HG02981 (cell line): ENCODE measurements around the gene SERINC4.

ENCODE experiments used
- ATAC-seq: cut with Tn5 transposase; IDR thresholded peaks from one replicate; pipeline ENCODE4 v1.9.1; 2021; ENCODE audit warnings: mild to moderate bottlenecking, moderate library complexity; ENCODE audit not compliant: unreplicated experiment

The SERINC4 gene

GRCh38 chr15:43799209-43799944 is 643 bp downstream of the SERINC4 start:
- no peak for ATAC-seq

- no peak for ATAC-seq
Measured at GRCh38 chr15:43796566-43796965, 3.5 kb downstream of the SERINC4 start.

- no peak for ATAC-seq
Measured at GRCh38 chr15:43795997-43796396, 4.0 kb downstream of the SERINC4 start.

- no peak for ATAC-seq
Measured at GRCh38 chr15:43795197-43795596, 4.8 kb downstream of the SERINC4 start.

GRCh38 chr15:43794269-43795037 is 5.6 kb downstream of the SERINC4 start:
- no peak for ATAC-seq

- no peak for ATAC-seq
Measured at GRCh38 chr15:43793647-43794046, 6.4 kb downstream of the SERINC4 start.

DNA sequence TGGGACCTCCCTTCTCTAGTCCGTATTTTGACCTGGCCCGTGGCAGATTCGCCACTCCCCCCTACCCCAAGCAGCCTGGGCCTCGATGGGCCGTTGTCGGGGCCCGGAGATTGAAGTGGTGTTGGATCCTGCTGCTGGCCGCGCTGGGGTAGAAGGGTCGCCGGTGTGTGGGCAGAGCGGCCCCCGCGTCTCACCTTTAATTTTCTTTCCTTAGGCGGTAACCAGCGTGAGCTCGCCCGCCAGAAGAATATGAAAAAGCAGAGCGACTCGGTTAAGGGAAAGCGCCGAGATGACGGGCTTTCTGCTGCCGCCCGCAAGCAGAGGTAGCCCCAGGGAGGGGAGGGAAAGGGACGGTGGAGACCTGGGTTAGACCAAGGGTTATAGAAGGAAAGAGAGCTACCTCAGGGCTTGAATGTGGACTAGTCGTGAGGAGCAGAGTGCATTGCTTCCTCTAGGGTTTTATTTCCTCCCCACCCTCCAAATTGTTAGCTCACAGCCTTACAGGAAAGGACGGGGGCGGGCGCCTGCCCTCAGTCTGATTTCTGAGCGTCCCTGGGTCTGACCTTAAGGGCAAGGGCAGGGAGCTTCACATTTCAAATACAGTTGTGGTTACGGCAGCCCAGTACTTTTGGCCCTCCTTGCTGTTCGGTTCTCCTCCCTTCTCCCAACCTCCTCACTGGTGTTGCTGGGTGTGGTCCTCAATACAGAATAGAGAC is 7.1 kb downstream of the SERINC4 start:
- no peak for ATAC-seq

DNA sequence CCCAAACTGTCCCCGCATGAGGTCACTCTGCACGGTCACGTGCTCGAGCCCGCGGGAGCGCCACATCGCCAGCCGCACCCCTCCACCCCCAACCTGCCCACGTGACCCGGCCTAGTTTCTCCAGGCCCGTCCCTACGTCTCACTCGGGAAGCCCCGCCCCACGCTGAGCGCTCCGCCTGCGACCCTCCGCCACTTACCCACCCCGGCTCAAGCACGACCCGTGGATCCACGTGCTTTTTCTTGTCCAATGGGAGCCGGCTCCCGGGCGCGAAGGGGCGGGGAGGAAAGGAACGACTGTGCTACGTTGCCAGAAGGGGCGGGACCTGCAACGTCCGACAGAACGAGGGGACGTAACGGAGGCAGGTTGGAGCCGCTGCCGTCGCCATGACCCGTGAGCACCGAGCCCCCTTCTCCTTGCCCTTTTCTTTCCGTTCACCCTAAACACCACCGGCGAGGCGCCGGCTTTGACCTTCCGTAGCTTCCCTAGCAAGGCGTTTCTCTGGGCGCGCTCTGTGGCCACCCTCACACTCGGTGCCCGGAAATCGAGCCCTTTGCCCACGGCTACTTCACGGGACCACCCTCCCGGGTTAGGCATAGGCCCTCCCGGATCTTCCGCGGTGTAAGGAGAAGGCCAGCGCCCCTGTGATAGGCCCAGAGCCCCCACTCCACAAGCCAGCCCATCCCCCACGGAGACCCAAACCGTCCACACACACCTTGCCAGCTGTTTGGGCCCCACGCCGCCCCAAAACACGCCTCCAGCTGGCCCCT is 7.8 kb downstream of the SERINC4 start, which contains the start of gene SERF2:
SERF2 (plus strand) TSS at position 328 of the 768 bp plus-strand sequence; CDS start at position 385, 57 bp downstream.
- peak; percentile 85 for ATAC-seq

- ATAC-seq: no peak
Measured at GRCh38 chr15:43789409-43789808, 10.6 kb downstream of the SERINC4 start.

GRCh38 chr15:43779016-43779415 is 21.0 kb downstream of the SERINC4 start:
- ATAC-seq: no peak

DNA sequence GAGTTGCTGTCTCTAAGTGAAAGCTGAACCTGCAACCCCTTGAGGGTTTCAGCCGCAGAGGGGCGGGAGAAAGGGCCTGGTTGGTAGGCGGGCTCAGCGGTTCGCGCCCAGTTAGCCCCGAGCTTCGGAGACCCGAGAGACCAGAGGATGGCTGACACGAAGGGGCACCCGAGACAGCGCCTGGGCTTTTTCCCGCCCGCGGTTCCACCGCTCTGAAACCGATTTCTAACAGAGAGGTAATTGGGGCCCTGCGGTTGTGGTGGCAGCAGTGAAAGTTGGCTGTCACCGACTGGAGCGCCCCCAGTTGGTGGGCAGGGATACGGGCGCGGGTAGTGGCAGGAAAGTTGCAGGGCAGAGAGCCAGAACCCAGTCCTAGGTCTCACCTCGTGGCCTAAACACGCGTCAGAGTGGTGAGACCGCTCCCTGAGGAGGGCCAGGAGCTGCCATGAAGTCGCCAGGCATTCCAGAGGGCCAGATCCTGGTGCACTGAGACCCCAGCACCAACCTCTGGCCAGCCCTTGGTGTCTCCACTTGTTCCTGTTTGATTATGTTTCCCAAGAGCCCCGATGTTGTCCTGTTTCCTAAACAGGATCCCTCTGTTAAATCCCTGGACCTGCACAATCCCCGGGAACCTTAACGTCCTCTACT is 22.6 kb downstream of the SERINC4 start:
- ATAC-seq: peak; percentile 58

- peak; percentile 33 for ATAC-seq
Measured at GRCh38 chr15:43776718-43777266, 23.2 kb downstream of the SERINC4 start, which contains the start of gene ELL3. Gene ELL3, minus strand, starts transcription at chr15:43776966. Its CDS starts 65 bp downstream, at chr15:43776901.

- ATAC-seq: peak; percentile 64
Measured at GRCh38 chr15:43776101-43776717, 23.8 kb downstream of the SERINC4 start.

GRCh38 chr15:43775411-43775965 is 24.5 kb downstream of the SERINC4 start:
- no peak for ATAC-seq

DNA sequence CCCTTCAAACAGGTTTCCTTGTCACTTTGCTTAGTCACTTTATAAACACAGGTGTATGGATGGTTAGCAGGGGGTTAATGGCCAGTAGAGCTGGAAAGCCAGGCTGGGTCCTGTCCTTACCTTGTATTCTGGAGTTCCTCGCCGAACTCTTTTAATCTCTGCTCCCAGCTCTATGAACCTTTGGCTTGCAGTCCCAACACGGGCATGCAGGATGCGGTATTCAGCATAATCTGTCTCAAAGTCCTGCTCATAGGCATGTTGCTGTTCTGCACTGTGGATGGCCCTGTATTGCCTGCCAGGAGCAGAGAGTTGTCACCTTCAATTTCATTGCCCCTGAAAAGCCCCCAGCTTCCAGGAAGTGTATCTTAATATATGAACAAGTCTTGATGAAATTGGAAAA is 26.0 kb downstream of the SERINC4 start:
- ATAC-seq: no peak

DNA sequence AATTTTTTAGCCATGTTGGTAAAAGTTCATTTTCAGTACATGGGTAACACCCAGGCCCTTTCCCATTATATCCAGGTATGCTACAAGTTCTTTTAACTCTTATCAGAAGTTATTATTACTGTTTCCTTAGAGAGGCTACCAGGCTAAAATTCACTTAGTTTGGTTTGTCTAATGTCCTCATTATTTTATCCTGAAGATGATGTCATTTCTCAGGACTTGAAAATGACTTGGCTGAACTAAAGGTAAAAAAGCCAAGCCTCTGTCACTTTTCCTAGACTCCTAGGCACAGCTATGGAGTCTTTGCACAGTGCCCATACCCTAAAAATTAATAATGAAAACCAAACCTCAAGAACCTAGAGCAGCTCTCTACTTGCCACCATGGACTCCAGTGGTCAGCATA is 27.4 kb downstream of the SERINC4 start:
- no peak for ATAC-seq

DNA sequence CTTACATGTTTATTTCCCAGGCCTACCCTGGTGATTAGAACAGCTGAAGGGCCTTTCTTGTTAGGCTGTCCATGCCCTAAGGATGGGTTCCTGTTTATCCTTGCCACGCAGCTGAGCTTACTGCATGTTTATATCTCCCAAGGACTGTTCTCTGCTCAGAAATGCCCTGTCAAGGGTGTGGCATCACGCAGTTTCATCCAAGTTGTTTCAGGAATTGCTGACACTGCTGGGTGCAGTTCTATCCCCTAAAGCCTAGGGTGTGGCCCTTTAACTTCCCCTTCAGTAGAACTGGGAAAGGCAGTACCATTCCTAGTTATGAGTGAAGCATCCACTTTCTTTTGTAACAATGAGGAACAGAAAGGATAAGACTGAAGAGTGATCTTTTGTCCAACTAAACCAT is 28.2 kb downstream of the SERINC4 start:
- ATAC-seq: no peak

DNA sequence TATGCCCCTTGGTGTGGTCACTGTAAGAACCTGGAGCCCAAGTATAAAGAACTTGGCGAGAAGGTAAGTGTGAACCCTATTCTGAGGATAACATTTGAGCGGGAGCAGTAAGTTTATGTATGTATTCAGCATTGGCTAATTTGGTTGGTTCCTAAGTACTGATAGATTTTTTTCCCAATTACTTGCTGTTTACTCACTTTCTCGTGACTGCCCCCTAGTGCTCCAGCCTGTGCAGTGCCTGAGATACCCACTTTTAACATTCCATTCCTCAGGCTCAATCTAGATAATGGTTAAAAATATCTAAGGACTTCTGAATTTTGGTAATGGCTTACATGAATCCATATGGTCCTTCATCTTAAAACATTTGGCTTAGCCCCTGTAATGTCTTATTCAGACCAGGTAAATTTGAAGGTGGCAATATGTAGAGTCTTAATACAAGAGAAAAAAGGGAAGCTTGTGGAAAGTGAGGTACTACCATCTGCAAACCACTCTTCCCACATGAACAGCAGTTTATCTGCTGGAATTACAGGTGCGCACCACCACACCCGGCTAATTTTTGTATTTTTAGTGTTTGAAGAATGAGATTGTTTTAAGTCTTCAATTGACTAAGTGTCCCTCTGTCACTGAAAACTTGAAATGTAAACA is 30.3 kb downstream of the SERINC4 start:
- ATAC-seq: no peak
